WTC11 (cell line): ENCODE results near the gene PTPRG. TPM values are rescaled to one million over a fixed set of nuclear protein-coding genes. Genes with fewer than 3 reads are reported as not detected.

Source experiments
- ATAC-seq: fragments of 200-7000 bp; cut with Tn5 transposase; 2 replicates; pipeline ENCODE4 v1.10.0; 2021; ENCODE audit warnings: mild to moderate bottlenecking, moderate library complexity
- CTCF ChIA-PET: fragments of 300-600 bp; sonication (Branson Sonifier 250); formaldehyde crosslinking; loops from one replicate; lab custom pipeline; 2021; ENCODE audit warnings: antibody characterized with exemption; lab: Charles Lee
- POLR2A ChIA-PET: fragments of 350-600 bp; sonication (Branson Sonifier 250); formaldehyde crosslinking; loops from one replicate; lab custom pipeline; 2021; ENCODE audit warnings: antibody characterized with exemption; lab: Charles Lee
- DNase-seq: peaks from one replicate; pipeline ENCODE4 v3.0.0; 2021; ENCODE audit warnings: low spot score
- H3K27ac Mint-ChIP-seq: 2 replicates; pipeline ENCODE4 v1.8.0; 2021; ENCODE audit warnings: mixed read lengths
- H3K27me3 Mint-ChIP-seq: 2 replicates; pipeline ENCODE4 v1.8.0; 2021; ENCODE audit warnings: low read depth, mild to moderate bottlenecking, moderate library complexity, mixed read lengths
- H3K36me3 Mint-ChIP-seq: 2 replicates; pipeline ENCODE4 v1.8.0; 2021; ENCODE audit warnings: mixed read lengths
- H3K4me1 Mint-ChIP-seq: 2 replicates; pipeline ENCODE4 v1.8.0; 2022; ENCODE audit warnings: mixed read lengths
- H3K4me3 Mint-ChIP-seq: 2 replicates; pipeline ENCODE4 v1.8.0; 2021; ENCODE audit warnings: mild to moderate bottlenecking, moderate library complexity, mixed read lengths
- H3K9me3 Mint-ChIP-seq: 2 replicates; pipeline ENCODE4 v1.8.0; 2021; ENCODE audit warnings: mixed read lengths
- AFF4 ChIP-seq: sonication (generic); formaldehyde crosslinking; IDR thresholded peaks from 2 replicates; pipeline ENCODE4 v1.8.1; 2023; ENCODE audit warnings: mild to moderate bottlenecking, missing genetic modification reagents, borderline replicate concordance
- ATF1 ChIP-seq: sonication (generic); formaldehyde crosslinking; IDR thresholded peaks from 2 replicates; pipeline ENCODE4 v1.8.1; 2023; ENCODE audit warnings: mild to moderate bottlenecking, moderate library complexity, missing genetic modification reagents
- CREM ChIP-seq: sonication (generic); formaldehyde crosslinking; IDR thresholded peaks from 2 replicates; pipeline ENCODE4 v1.8.1; 2022; ENCODE audit warnings: mild to moderate bottlenecking, missing genetic modification reagents, moderate library complexity
- EMX1 ChIP-seq: fragments of 250-450 bp; sonication (Bioruptor Pico); IDR thresholded peaks from 2 replicates; pipeline ENCODE4 v1.8.0; 2021; ENCODE audit warnings: mild to moderate bottlenecking
- ESRRA ChIP-seq: sonication (generic); formaldehyde crosslinking; IDR thresholded peaks from 2 replicates; pipeline ENCODE4 v1.8.1; 2022; ENCODE audit warnings: mild to moderate bottlenecking, missing genetic modification reagents, borderline replicate concordance
- JAZF1 ChIP-seq: fragments of 250-450 bp; sonication (Bioruptor Pico); IDR thresholded peaks from 2 replicates; pipeline ENCODE4 v1.9.0; 2021; ENCODE audit warnings: moderate library complexity, mild to moderate bottlenecking, inconsistent platforms
- NFYB ChIP-seq: sonication (generic); formaldehyde crosslinking; conservative IDR thresholded peaks from 2 replicates; pipeline ENCODE4 v1.8.0; 2022; ENCODE audit warnings: low read depth, missing genetic modification reagents
- NR1H2 ChIP-seq: sonication (generic); formaldehyde crosslinking; IDR thresholded peaks from 2 replicates; pipeline ENCODE4 v1.9.0; 2021; ENCODE audit warnings: mild to moderate bottlenecking, moderate library complexity, missing genetic modification reagents
- NR2C2 ChIP-seq: sonication (generic); formaldehyde crosslinking; IDR thresholded peaks from 2 replicates; pipeline ENCODE4 v1.8.0; 2022; ENCODE audit warnings: mild to moderate bottlenecking, missing genetic modification reagents
- SOX15 ChIP-seq: fragments of 250-450 bp; sonication (Bioruptor Pico); IDR thresholded peaks from 2 replicates; pipeline ENCODE4 v1.9.0; 2021; ENCODE audit warnings: mild to moderate bottlenecking
- TP53 ChIP-seq: sonication (generic); formaldehyde crosslinking; IDR thresholded peaks from 2 replicates; pipeline ENCODE4 v1.8.1; 2023; ENCODE audit warnings: mild to moderate bottlenecking, missing genetic modification reagents
- USF1 ChIP-seq: sonication (generic); formaldehyde crosslinking; IDR thresholded peaks from 2 replicates; pipeline ENCODE4 v1.8.0; 2022; ENCODE audit warnings: mild to moderate bottlenecking, missing genetic modification reagents
- USF2 ChIP-seq: sonication (generic); formaldehyde crosslinking; IDR thresholded peaks from 2 replicates; pipeline ENCODE4 v1.8.1; 2023; ENCODE audit warnings: mild to moderate bottlenecking, missing genetic modification reagents, moderate library complexity
- ZBTB21 ChIP-seq: sonication (generic); formaldehyde crosslinking; IDR thresholded peaks from 2 replicates; pipeline ENCODE4 v1.8.1; 2023; ENCODE audit warnings: mild to moderate bottlenecking, missing genetic modification reagents, borderline replicate concordance
- ZNF532 ChIP-seq: fragments of 250-450 bp; sonication (Bioruptor Pico); IDR thresholded peaks from 2 replicates; pipeline ENCODE4 v1.9.0; 2021; ENCODE audit warnings: mild to moderate bottlenecking, borderline replicate concordance
- total RNA-seq: library from RNA; stranded (reverse); gene quantifications from 3 replicates; pipeline ENCODE4 v1.2.3, GENCODE V29; 2021

PTPRG gene
- total RNA-seq, 1 experiment from 2014 or later: 106 TPM

- ATAC-seq: no peak
- Mint-ChIP-seq H3K4me3 (no peak overlapping the region), H3K27ac (no peak overlapping the region), H3K36me3 (peaks cover 40% of the 10 kb centered on the region), H3K9me3 (no peaks in the 10 kb centered on the region), H3K4me1 (peaks cover 2% of the 10 kb centered on the region; the same call in 1 of the 2 replicates), H3K27me3 (no peaks in the 10 kb centered on the region)
- ChIA-PET CTCF (no interaction called here), POLR2A (no interaction called here)
- no peak for DNase-seq
- TF ChIP-seq EMX1 (CRISPR knock-in tag): no peak
- no peak for TF ChIP-seq CREM (CRISPR knock-in tag)
- TF ChIP-seq ATF1 (CRISPR knock-in tag): no peak
- no peak for TF ChIP-seq AFF4 (CRISPR knock-in tag)
- no peak for TF ChIP-seq ZNF532 (CRISPR knock-in tag)
- no peak for TF ChIP-seq ZBTB21 (CRISPR knock-in tag)
Measured at GRCh38 chr3:62203152-62203551, 641.8 kb downstream of the PTPRG start.

GRCh38 chr3:62203561-62203960 is 642.2 kb downstream of the PTPRG start:
- Mint-ChIP-seq H3K4me1 (peaks cover 3% of the 10 kb centered on the region; the same call in 1 of the 2 replicates), H3K27me3 (no peaks in the 10 kb centered on the region), H3K9me3 (no peaks in the 10 kb centered on the region), H3K4me3 (no peak overlapping the region), H3K36me3 (peaks cover 40% of the 10 kb centered on the region)
- DNase-seq (no peak), ATAC-seq (no peak)
- POLR2A ChIA-PET: no interaction called here
- no peak for TF ChIP-seq SOX15 (CRISPR knock-in tag)
- no peak for TF ChIP-seq JAZF1 (CRISPR knock-in tag)
- TF ChIP-seq CREM (CRISPR knock-in tag): no peak
- no peak for TF ChIP-seq USF1 (CRISPR knock-in tag)
- TF ChIP-seq TP53: no peak
- no peak for TF ChIP-seq NFYB
- no peak for TF ChIP-seq USF2 (CRISPR knock-in tag)
- TF ChIP-seq NR1H2: no peak
- no peak for TF ChIP-seq NR2C2 (CRISPR knock-in tag)
- TF ChIP-seq ESRRA (CRISPR knock-in tag): no peak
- TF ChIP-seq, all 79 proteins: peak for 0
- H3K27ac Mint-ChIP-seq: no peak overlapping the region
- CTCF ChIA-PET: no interaction called here
